ENCODE data around the gene SNAI1.

SNAI1 gene

DNA sequence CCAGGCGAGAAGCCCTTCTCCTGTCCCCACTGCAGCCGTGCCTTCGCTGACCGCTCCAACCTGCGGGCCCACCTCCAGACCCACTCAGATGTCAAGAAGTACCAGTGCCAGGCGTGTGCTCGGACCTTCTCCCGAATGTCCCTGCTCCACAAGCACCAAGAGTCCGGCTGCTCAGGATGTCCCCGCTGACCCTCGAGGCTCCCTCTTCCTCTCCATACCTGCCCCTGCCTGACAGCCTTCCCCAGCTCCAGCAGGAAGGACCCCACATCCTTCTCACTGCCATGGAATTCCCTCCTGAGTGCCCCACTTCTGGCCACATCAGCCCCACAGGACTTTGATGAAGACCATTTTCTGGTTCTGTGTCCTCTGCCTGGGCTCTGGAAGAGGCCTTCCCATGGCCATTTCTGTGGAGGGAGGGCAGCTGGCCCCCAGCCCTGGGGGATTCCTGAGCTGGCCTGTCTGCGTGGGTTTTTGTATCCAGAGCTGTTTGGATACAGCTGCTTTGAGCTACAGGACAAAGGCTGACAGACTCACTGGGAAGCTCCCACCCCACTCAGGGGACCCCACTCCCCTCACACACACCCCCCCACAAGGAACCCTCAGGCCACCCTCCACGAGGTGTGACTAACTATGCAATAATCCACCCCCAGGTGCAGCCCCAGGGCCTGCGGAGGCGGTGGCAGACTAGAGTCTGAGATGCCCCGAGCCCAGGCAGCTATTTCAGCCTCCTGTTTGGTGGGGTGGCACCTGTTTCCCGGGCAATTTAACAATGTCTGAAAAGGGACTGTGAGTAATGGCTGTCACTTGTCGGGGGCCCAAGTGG, 5.3 kb downstream of the SNAI1 start:
- no peaks in the 10 kb centered on the region for H4K20me1 ChIP-seq (ENCODE audit: insufficient read depth, low read length)
- no peak overlapping the region for H3K27ac ChIP-seq (ENCODE audit: low read length)
- H3K4me3 ChIP-seq (ENCODE audit: low read length), result no peak overlapping the region
- no peak overlapping the region for H3K9ac ChIP-seq (ENCODE audit: low read length)
- H3F3A ChIP-seq (ENCODE audit: insufficient read depth, low read length), result no peaks in the 10 kb centered on the region
- TF ChIP-seq, protein P1, sequence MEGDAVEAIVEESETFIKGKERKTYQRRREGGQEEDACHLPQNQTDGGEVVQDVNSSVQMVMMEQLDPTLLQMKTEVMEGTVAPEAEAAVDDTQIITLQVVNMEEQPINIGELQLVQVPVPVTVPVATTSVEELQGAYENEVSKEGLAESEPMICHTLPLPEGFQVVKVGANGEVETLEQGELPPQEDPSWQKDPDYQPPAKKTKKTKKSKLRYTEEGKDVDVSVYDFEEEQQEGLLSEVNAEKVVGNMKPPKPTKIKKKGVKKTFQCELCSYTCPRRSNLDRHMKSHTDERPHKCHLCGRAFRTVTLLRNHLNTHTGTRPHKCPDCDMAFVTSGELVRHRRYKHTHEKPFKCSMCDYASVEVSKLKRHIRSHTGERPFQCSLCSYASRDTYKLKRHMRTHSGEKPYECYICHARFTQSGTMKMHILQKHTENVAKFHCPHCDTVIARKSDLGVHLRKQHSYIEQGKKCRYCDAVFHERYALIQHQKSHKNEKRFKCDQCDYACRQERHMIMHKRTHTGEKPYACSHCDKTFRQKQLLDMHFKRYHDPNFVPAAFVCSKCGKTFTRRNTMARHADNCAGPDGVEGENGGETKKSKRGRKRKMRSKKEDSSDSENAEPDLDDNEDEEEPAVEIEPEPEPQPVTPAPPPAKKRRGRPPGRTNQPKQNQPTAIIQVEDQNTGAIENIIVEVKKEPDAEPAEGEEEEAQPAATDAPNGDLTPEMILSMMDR (IDR thresholded peaks at IDR 0.05; ENCODE audit: low read length), result no peak
- TF ChIP-seq EZH2 (optimal IDR thresholded peaks at IDR 0.05; ENCODE audit: low read depth, low read length), result no peak
- no peak for TF ChIP-seq EZH2phosphoT487 (IDR thresholded peaks at IDR 0.05; ENCODE audit: low read length)
- no peak for DNase-seq
- H3K79me2 ChIP-seq (ENCODE audit: low read length), result no peaks in the 10 kb centered on the region
- no peaks in the 10 kb centered on the region for H3K4me1 ChIP-seq (ENCODE audit: low read length)
- H2AFZ ChIP-seq (ENCODE audit: low read length), result no peak overlapping the region
- no peaks in the 10 kb centered on the region for H3K36me3 ChIP-seq (replicated peaks; ENCODE audit: insufficient read depth, low read length)
- no peaks in the 10 kb centered on the region for H3K9me3 ChIP-seq (replicated peaks; ENCODE audit: insufficient read depth, low read length)
- H3K9me2 ChIP-seq (replicated peaks; ENCODE audit: insufficient read depth, low read length), result no peaks in the 10 kb centered on the region
- H3K4me2 ChIP-seq (ENCODE audit: low read depth, low read length), result no peak overlapping the region
- no peaks in the 10 kb centered on the region for H3K27me3 ChIP-seq (replicated peaks; ENCODE audit: insufficient read depth, low read length)

DNA sequence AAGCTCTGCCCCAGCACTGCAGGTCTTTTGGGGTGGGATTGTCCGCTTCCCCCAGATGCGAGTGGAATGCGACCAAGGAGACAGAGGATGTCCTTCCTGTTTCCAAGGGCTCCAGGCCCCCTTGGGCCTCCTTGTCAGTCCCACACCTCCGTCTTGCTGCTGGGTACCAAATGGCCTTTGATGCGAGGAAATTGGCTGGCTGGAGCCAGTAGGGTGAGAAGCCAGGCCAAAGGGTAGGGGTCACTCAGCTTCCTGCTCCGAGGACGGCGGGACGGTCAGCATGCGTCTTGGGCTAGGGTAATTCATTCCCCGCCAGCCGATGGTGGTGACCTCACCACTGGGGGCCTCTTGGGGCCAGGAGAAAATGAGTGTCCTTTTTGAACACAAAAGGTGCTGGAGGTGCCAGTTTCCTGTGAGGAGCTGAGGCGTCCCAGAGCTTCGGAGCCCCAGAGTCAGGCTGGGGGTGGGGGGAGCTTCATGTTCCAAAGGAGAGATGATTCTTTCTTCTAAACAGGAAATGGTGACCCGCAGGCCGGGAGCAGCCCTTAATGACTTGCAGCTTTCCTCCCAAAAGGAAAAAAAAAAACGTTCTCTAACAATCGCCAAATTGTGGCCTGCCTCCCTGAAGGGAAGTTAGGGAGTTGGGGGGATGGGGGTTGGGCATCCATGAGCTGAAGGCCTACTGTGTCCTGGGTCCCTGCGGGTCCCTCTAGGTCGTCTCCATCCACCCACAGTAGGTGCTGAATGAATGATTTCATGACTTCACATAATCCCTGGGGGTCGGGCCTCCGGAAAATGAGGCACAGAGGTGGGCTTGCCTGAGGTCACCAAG, 6.7 kb downstream of the SNAI1 start:
- TF ChIP-seq EZH2phosphoT487 (IDR thresholded peaks at IDR 0.05; ENCODE audit: low read length) (no peak), EZH2 (optimal IDR thresholded peaks at IDR 0.05; ENCODE audit: low read depth, low read length) (no peak)
- TF ChIP-seq, protein P1 (IDR thresholded peaks at IDR 0.05; ENCODE audit: low read length), result no peak
- Histone ChIP-seq H3K9me2 (replicated peaks; ENCODE audit: insufficient read depth, low read length) (no peaks in the 10 kb centered on the region), H3K9me3 (replicated peaks; ENCODE audit: insufficient read depth, low read length) (no peaks in the 10 kb centered on the region), H3K36me3 (replicated peaks; ENCODE audit: insufficient read depth, low read length) (no peaks in the 10 kb centered on the region), H4K20me1 (ENCODE audit: insufficient read depth, low read length) (no peaks in the 10 kb centered on the region), H3K79me2 (ENCODE audit: low read length) (no peaks in the 10 kb centered on the region), H3K27ac (ENCODE audit: low read length) (no peak overlapping the region), H3F3A (ENCODE audit: insufficient read depth, low read length) (no peaks in the 10 kb centered on the region), H3K4me2 (ENCODE audit: low read depth, low read length) (no peak overlapping the region), H3K4me3 (ENCODE audit: low read length) (no peak overlapping the region), H3K4me1 (ENCODE audit: low read length) (no peaks in the 10 kb centered on the region), H3K27me3 (replicated peaks; ENCODE audit: insufficient read depth, low read length) (no peaks in the 10 kb centered on the region), H2AFZ (ENCODE audit: low read length) (no peak overlapping the region), H3K9ac (ENCODE audit: low read length) (no peak overlapping the region)
- no peak for DNase-seq

DNA sequence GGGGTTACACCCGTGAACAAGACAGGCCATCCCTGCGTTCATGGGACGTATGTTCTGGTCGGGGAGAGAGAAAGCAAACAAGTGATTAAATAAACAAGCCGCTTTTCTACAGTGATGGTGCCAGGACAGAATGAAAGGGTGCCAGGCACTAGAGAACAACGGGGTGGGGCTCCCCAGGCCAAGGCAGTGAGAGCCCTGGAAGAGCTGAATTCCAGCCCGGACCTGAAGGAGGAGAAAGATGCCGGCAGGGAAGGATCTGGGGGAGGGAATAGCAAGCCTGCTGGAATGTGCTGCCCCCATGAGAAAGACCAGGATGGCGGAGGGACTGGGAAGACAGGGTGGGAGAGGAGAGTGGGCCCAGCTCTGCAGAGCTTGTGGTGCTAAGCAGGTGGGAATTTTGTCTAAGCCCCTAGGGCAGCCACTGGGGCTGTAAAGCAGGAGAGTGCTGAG, 7.5 kb downstream of the SNAI1 start:
- H3K36me3 ChIP-seq (replicated peaks; ENCODE audit: insufficient read depth, low read length), result no peaks in the 10 kb centered on the region
- no peak for DNase-seq
- no peaks in the 10 kb centered on the region for H3K9me2 ChIP-seq (replicated peaks; ENCODE audit: insufficient read depth, low read length)
- H3K9me3 ChIP-seq (replicated peaks; ENCODE audit: insufficient read depth, low read length), result no peaks in the 10 kb centered on the region
- no peaks in the 10 kb centered on the region for H3K79me2 ChIP-seq (ENCODE audit: low read length)
- TF ChIP-seq, protein P1 (IDR thresholded peaks at IDR 0.05; ENCODE audit: low read length), result no peak
- TF ChIP-seq EZH2phosphoT487 (IDR thresholded peaks at IDR 0.05; ENCODE audit: low read length) (no peak), EZH2 (optimal IDR thresholded peaks at IDR 0.05; ENCODE audit: low read depth, low read length) (no peak)
- H2AFZ ChIP-seq (ENCODE audit: low read length), result no peak overlapping the region
- no peaks in the 10 kb centered on the region for H3K4me1 ChIP-seq (ENCODE audit: low read length)
- H3F3A ChIP-seq (ENCODE audit: insufficient read depth, low read length), result no peaks in the 10 kb centered on the region
- H3K27ac ChIP-seq (ENCODE audit: low read length), result no peak overlapping the region
- H4K20me1 ChIP-seq (ENCODE audit: insufficient read depth, low read length), result no peaks in the 10 kb centered on the region
- H3K4me3 ChIP-seq (ENCODE audit: low read length), result no peak overlapping the region
- no peak overlapping the region for H3K4me2 ChIP-seq (ENCODE audit: low read depth, low read length)
- no peaks in the 10 kb centered on the region for H3K27me3 ChIP-seq (replicated peaks; ENCODE audit: insufficient read depth, low read length)
- H3K9ac ChIP-seq (ENCODE audit: low read length), result no peak overlapping the region
